PC-3 (cell line): Measurements from ENCODE around the gene TMPRSS2. TPM values are rescaled to one million over a fixed set of nuclear protein-coding genes. Genes with fewer than 3 reads are reported as not detected.

Source experiments
- ATAC-seq: fragments of 200-7000 bp; cut with Tn5 transposase; 2 replicates; pipeline ENCODE4 v1.9.1; 2020; ENCODE audit warnings: mild to moderate bottlenecking, moderate library complexity
- BruUV-seq: library from RNA; stranded (reverse); fragments of 400-500 nt; replicated peaks from 2 replicates; lab custom pipeline; 2021; lab: Mats Ljungman, UMichigan
- CTCF ChIA-PET: fragments of 300-600 bp; sonication (Branson Sonifier 250); formaldehyde crosslinking; loops from one replicate; lab custom pipeline; 2022; ENCODE audit warnings: antibody characterized with exemption; lab: Charles Lee
- POLR2A ChIA-PET: fragments of 300-600 bp; sonication (Branson Sonifier 250); formaldehyde crosslinking; loops from one replicate; lab custom pipeline; 2022; ENCODE audit warnings: antibody characterized with exemption; ENCODE audit not compliant: unreplicated experiment; lab: Charles Lee
- DNase-seq: peaks from one replicate; pipeline ENCODE4 v3.0.0-alpha.2; 2015
- H2AFZ ChIP-seq: fragments of 300-600 bp; sonication (generic); 2 replicates; pipeline ENCODE4 v1.6.0; 2016; ENCODE audit warnings: antibody characterized with exemption, low read length
- H3F3A ChIP-seq: fragments of 300-600 bp; sonication (generic); one replicate; pipeline ENCODE4 v1.6.0; 2017; ENCODE audit warnings: antibody characterized with exemption, low read length, control low read depth, mild to moderate bottlenecking; ENCODE audit not compliant: unreplicated experiment
- H3K27ac ChIP-seq: fragments of 300-600 bp; sonication (generic); 2 replicates; pipeline ENCODE4 v1.5.1; 2016; ENCODE audit warnings: mild to moderate bottlenecking, low read length
- H3K27me3 ChIP-seq: fragments of 300-600 bp; sonication (generic); 2 replicates; pipeline ENCODE4 v1.6.1; 2016; ENCODE audit warnings: low read length, mixed read lengths
- H3K36me3 ChIP-seq: fragments of 300-600 bp; sonication (generic); 2 replicates; pipeline ENCODE4 v1.6.1; 2016; ENCODE audit warnings: low read depth, mixed run types, low read length, mixed read lengths
- H3K4me1 ChIP-seq: fragments of 300-600 bp; sonication (generic); 2 replicates; pipeline ENCODE4 v1.5.1; 2016; ENCODE audit warnings: low read length; ENCODE audit not compliant: insufficient read depth
- H3K4me2 ChIP-seq: fragments of 300-600 bp; sonication (generic); 2 replicates; pipeline ENCODE4 v1.6.0; 2016; ENCODE audit warnings: low read length
- H3K4me3 ChIP-seq: fragments of 300-600 bp; sonication (generic); 2 replicates; pipeline ENCODE4 v1.5.1; 2016; ENCODE audit warnings: mild to moderate bottlenecking, low read length, mixed read lengths
- H3K79me2 ChIP-seq: fragments of 300-600 bp; sonication (generic); 2 replicates; pipeline ENCODE4 v1.6.1; 2017; ENCODE audit warnings: low read length, mixed read lengths
- H3K9ac ChIP-seq: fragments of 300-600 bp; sonication (generic); 2 replicates; pipeline ENCODE4 v1.6.0; 2016; ENCODE audit warnings: mild to moderate bottlenecking, low read length
- H3K9me2 ChIP-seq: fragments of 300-600 bp; sonication (generic); replicated peaks from 2 replicates; pipeline ENCODE4 v1.6.1; 2016; ENCODE audit warnings: mixed run types, low read length, mixed read lengths
- H3K9me3 ChIP-seq: fragments of 300-600 bp; sonication (generic); 2 replicates; pipeline ENCODE4 v1.6.1; 2016; ENCODE audit warnings: low read length, mixed read lengths
- H4K20me1 ChIP-seq: fragments of 300-600 bp; sonication (generic); 2 replicates; pipeline ENCODE4 v1.6.1; 2016; ENCODE audit warnings: low read length, mixed read lengths
- CTCF ChIP-seq: fragments of 300-600 bp; sonication (generic); conservative IDR thresholded peaks from 2 replicates; pipeline ENCODE4 v1.5.1; 2017; ENCODE audit warnings: antibody characterized with exemption, low read depth, mild to moderate bottlenecking, low read length
- EZH2 ChIP-seq: fragments of 300-600 bp; sonication (generic); IDR thresholded peaks from one replicate; pipeline ENCODE4 v1.6.1; 2017; ENCODE audit warnings: antibody characterized with exemption, mild to moderate bottlenecking, low read length; ENCODE audit not compliant: unreplicated experiment
- EZH2phosphoT487 ChIP-seq: fragments of 300-600 bp; sonication (generic); IDR thresholded peaks from 2 replicates; pipeline ENCODE4 v1.6.1; 2018; ENCODE audit warnings: mild to moderate bottlenecking, antibody characterized with exemption, low read length, borderline replicate concordance
- intact Hi-C: fragments of 100-400 bp; cut with micrococcal nuclease; formaldehyde crosslinking; loops from 2 replicates; pipeline ENCODE4 v1.9.0; 2023
- total RNA-seq: library from RNA; depleted of rRNA; stranded (reverse); fragments of >200 nt; gene quantifications from 2 replicates; pipeline ENCODE4 v1.2.3, GENCODE V29; 2014

The TMPRSS2 gene
- total RNA-seq, 1 experiment from 2014 or later: 15.8 TPM

DNA sequence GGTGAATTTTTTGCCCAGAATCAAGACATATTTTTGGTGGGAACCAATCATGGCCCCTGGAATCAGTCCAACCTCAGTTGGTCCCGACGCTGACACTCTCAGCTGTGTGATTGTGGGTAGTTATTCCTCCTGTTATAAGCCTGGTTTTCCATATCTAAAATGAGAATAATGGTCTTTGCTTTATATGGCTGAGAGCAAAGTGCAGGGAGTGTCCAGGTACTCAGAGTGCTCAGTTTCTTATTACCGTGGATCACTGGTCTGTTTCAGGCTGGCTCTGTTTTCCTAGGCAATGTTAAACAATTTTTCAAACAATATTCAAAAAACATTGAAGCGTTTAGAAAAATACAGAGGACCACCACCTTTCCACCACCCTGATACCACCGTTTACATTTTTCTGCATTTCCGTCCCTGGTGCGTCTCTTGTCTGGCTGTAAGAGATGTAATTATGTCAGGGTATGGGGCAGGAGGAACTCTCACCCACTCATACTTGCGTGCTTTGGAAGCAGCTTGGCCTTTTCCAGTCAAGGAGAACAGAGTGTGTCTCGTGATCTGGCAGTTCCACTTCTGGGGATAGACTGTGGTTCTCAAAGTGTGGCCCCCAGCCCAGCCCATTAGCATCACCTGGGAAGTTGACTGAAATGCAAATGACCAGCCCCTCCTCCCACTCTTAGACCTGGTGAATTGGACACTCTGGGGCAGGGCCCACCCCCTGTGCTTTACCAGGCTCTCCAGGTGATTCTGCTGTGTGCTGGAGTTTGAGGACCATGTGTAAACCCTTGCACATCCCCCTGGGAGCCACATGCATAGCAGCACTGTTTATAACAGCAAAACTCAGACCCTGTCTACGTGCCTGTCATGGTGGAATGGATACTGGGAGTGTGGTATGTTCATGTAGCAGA is 75.1 kb downstream of the TMPRSS2 start:
- POLR2A ChIA-PET: interaction anchor here (0.5 kb wide), 1 partner anchor 8 kb away, joined by 3 read pairs; no protein-coding TSS in a partner anchor
- no peak overlapping the region for H3K9ac ChIP-seq
- no peak overlapping the region for H3K4me3 ChIP-seq
- H2AFZ ChIP-seq: no peak overlapping the region
- no peaks in the 10 kb centered on the region for H3K79me2 ChIP-seq
- no peaks in the 10 kb centered on the region for H4K20me1 ChIP-seq
- H3F3A ChIP-seq: no peaks in the 10 kb centered on the region
- no peak for DNase-seq
- H3K4me1 ChIP-seq: no peaks in the 10 kb centered on the region
- BruUV-seq: no TSS peak
- TF ChIP-seq EZH2phosphoT487: no peak
- no peak for TF ChIP-seq EZH2
- no peak for TF ChIP-seq CTCF
- intact Hi-C loops: loop anchor here (2.0 kb wide), 1 partner anchor 20 kb away; no protein-coding TSS in a partner anchor
- ATAC-seq: no peak
- H3K27ac ChIP-seq: no peak overlapping the region
- H3K9me3 ChIP-seq: no peaks in the 10 kb centered on the region
- H3K9me2 ChIP-seq: no peaks in the 10 kb centered on the region
- CTCF ChIA-PET: no interaction called here
- no peak overlapping the region for H3K4me2 ChIP-seq
- H3K36me3 ChIP-seq: no peaks in the 10 kb centered on the region; the same call in 1 of the 2 replicates
- no peaks in the 10 kb centered on the region for H3K27me3 ChIP-seq

- no peaks in the 10 kb centered on the region for H3F3A ChIP-seq
- no peak overlapping the region for H3K9ac ChIP-seq
- DNase-seq (no peak), ATAC-seq (no peak)
- intact Hi-C loops: loop anchor here (2.0 kb wide), 1 partner anchor 21 kb away; no protein-coding TSS in a partner anchor
- no peak overlapping the region for H3K4me3 ChIP-seq
- H3K9me2 ChIP-seq: no peaks in the 10 kb centered on the region
- no peaks in the 10 kb centered on the region for H3K27me3 ChIP-seq
- no peak overlapping the region for H2AFZ ChIP-seq
- ChIA-PET POLR2A (interaction anchor here (0.5 kb wide), 1 partner anchor 8 kb away, joined by 3 read pairs; no protein-coding TSS in a partner anchor), CTCF (no interaction called here)
- H3K36me3 ChIP-seq: no peaks in the 10 kb centered on the region; the same call in 1 of the 2 replicates
- BruUV-seq: no TSS peak
- no peaks in the 10 kb centered on the region for H4K20me1 ChIP-seq
- H3K4me2 ChIP-seq: no peak overlapping the region
- no peaks in the 10 kb centered on the region for H3K4me1 ChIP-seq
- no peaks in the 10 kb centered on the region for H3K9me3 ChIP-seq
- H3K27ac ChIP-seq: no peak overlapping the region
- TF ChIP-seq EZH2phosphoT487 (no peak), EZH2 (no peak), CTCF (no peak)
- H3K79me2 ChIP-seq: no peaks in the 10 kb centered on the region
Observed at GRCh38 chr21:41431788-41432548, 76.0 kb downstream of the TMPRSS2 start.
